Endothelial cell (in vitro differentiated cells): ENCODE data around the gene CNTN3. TPM values are rescaled to one million over a fixed set of nuclear protein-coding genes. Genes with fewer than 3 reads are reported as not detected.

Source experiments
- DNase-seq: peaks from one replicate; pipeline ENCODE4 v3.0.0; 2021; ENCODE audit warnings: low spot score
- H3K27ac Mint-ChIP-seq: one replicate; pipeline ENCODE4 v1.8.0; 2021; ENCODE audit warnings: mixed read lengths, inconsistent platforms; ENCODE audit not compliant: unreplicated experiment
- H3K27me3 Mint-ChIP-seq: one replicate; pipeline ENCODE4 v1.8.0; 2021; ENCODE audit warnings: mild to moderate bottlenecking, moderate library complexity, mixed read lengths, inconsistent platforms; ENCODE audit not compliant: unreplicated experiment
- H3K36me3 Mint-ChIP-seq: one replicate; pipeline ENCODE4 v1.8.0; 2021; ENCODE audit warnings: mild to moderate bottlenecking, low read depth, mixed read lengths, inconsistent platforms; ENCODE audit not compliant: unreplicated experiment
- H3K4me1 Mint-ChIP-seq: one replicate; pipeline ENCODE4 v1.8.0; 2021; ENCODE audit warnings: mild to moderate bottlenecking, mixed read lengths, inconsistent platforms; ENCODE audit not compliant: unreplicated experiment
- H3K4me3 Mint-ChIP-seq: one replicate; pipeline ENCODE4 v1.8.0; 2021; ENCODE audit warnings: mild to moderate bottlenecking, mixed read lengths, inconsistent platforms; ENCODE audit not compliant: unreplicated experiment
- H3K9me3 Mint-ChIP-seq: one replicate; pipeline ENCODE4 v1.8.0; 2021; ENCODE audit warnings: mixed read lengths, inconsistent platforms; ENCODE audit not compliant: unreplicated experiment
- CTCF ChIP-seq: fragments of 200-600 bp; sonication (generic); IDR thresholded peaks from one replicate; pipeline ENCODE4 v1.5.0; 2021; ENCODE audit warnings: antibody characterized with exemption; ENCODE audit not compliant: unreplicated experiment
- total RNA-seq: library from RNA; stranded (reverse); fragmentation: NEBNext Ultra II Directional; extraction: Animal tissue kit (Norgen Biotek cat#: 25700); gene quantifications from one replicate; pipeline ENCODE4 v1.2.1, GENCODE V29; 2021; ENCODE audit not compliant: unreplicated experiment

CNTN3 gene
- total RNA-seq, 1 donor from 2014 or later: 0.62 TPM

DNA sequence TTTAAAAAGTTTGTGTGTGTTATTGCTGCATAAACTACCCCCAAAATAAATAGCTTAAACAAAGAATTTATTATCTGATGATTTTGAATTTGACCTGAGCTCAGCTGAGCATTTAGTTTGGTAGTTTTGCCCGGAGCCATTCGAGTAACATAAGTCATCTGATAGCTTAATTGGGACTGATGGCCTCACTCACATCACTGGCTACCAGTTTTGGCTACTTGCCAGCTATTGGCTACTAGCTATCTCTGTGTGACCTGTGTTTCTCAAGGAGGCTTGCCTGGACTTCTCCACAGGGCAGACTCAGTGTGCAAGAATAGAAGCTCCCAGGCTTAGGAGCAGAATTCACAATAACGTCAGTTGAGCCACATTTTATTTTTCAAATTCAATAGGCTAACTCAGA, 9.0 kb downstream of the CNTN3 start:
- no peaks in the 10 kb centered on the region for H3K36me3 Mint-ChIP-seq
- H3K27ac Mint-ChIP-seq: no peak overlapping the region
- no peak overlapping the region for H3K4me3 Mint-ChIP-seq
- no peak for TF ChIP-seq CTCF
- H3K4me1 Mint-ChIP-seq: no peaks in the 10 kb centered on the region
- no peaks in the 10 kb centered on the region for H3K27me3 Mint-ChIP-seq
- H3K9me3 Mint-ChIP-seq: no peaks in the 10 kb centered on the region
- DNase-seq: no peak

DNA sequence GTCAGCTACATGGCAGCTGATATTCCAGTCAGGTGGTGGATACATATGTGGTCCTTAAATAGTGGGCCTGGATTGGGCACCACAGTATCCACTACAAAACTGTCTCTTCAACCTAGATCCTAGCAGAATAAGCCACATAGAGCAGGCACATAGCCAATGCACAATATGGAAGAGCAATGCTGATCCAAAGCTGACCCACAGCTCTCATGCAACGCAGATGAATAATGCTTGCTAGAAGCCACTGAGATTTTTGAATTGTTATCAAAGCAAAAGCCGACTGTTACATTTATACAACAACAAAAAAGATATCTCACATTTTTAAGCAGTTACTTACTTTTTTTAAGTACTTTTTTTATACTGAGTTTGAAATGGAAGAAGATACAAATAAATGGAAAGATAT, 11.2 kb downstream of the CNTN3 start:
- H3K4me3 Mint-ChIP-seq: no peak overlapping the region
- no peak for DNase-seq
- no peaks in the 10 kb centered on the region for H3K4me1 Mint-ChIP-seq
- TF ChIP-seq CTCF: no peak
- no peaks in the 10 kb centered on the region for H3K36me3 Mint-ChIP-seq
- no peaks in the 10 kb centered on the region for H3K9me3 Mint-ChIP-seq
- H3K27ac Mint-ChIP-seq: no peak overlapping the region
- no peaks in the 10 kb centered on the region for H3K27me3 Mint-ChIP-seq

DNA sequence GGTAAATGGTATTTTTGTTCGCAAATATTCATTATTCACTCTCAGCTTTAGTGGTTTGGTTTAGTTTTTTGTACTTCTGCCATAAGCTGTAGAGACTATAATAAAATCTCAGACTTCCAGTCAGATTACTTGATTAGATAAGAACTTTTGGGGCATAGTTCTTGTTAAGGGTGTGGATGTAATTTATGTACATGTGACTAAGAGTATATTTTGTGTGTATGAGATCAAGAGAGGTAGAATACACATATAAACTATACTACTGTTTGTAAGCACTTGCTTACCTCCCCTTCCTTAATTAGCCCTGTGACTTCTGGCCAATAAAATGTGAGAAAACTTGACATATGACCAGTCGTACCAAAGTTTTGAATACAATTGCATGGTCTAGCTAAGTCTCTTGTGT, 12.0 kb downstream of the CNTN3 start:
- Mint-ChIP-seq H3K27me3 (no peaks in the 10 kb centered on the region), H3K4me3 (no peak overlapping the region), H3K9me3 (no peaks in the 10 kb centered on the region), H3K27ac (no peak overlapping the region), H3K36me3 (no peaks in the 10 kb centered on the region), H3K4me1 (no peaks in the 10 kb centered on the region)
- no peak for DNase-seq
- no peak for TF ChIP-seq CTCF

DNA sequence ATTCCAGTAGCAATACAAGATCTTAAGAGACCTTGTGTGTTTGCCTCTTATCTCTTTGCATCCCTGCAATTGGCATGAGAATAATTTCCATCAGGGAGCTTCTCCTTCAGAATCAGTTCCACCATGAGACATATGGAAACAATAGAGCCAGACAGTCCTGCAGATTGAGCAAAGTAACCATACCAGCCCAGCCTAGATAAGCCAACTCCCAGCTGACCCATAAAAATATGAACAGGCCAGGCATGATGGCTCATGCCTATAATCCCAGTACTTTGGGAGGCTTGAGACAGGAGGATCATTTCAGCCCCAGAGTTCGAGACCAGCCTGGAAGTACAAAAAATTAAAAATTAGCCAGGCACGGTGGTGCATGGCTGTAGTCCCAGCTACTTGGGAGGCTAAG, 12.7 kb downstream of the CNTN3 start:
- DNase-seq: no peak
- no peaks in the 10 kb centered on the region for H3K27me3 Mint-ChIP-seq
- H3K4me1 Mint-ChIP-seq: no peaks in the 10 kb centered on the region
- TF ChIP-seq CTCF: no peak
- no peaks in the 10 kb centered on the region for H3K36me3 Mint-ChIP-seq
- H3K9me3 Mint-ChIP-seq: no peaks in the 10 kb centered on the region
- no peak overlapping the region for H3K4me3 Mint-ChIP-seq
- no peak overlapping the region for H3K27ac Mint-ChIP-seq

DNA sequence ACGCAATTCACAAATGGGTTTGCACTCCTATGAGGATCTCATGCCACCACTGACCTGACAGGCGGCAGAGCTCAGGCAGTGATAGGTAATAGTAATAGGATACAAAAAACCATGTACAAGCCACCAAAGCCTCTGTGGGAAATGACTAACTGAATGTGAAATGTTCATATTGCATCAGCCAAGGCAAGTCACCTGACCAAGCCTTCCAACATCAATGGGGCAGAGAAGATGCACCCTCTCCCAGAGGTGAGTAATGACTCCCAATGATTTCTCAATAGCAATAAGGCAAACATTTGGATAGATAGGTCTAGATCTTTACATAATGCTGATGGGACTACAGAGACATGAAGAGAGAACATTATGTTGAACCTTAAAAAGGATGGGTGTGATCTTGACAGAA, 14.9 kb downstream of the CNTN3 start:
- no peaks in the 10 kb centered on the region for H3K9me3 Mint-ChIP-seq

More for the DNA sequence above, 14.9 kb downstream of the CNTN3 start:
- Mint-ChIP-seq H3K4me1 (no peaks in the 10 kb centered on the region), H3K27ac (no peak overlapping the region), H3K36me3 (no peaks in the 10 kb centered on the region), H3K27me3 (no peaks in the 10 kb centered on the region), H3K4me3 (no peak overlapping the region)
- DNase-seq: no peak
- no peak for TF ChIP-seq CTCF
